ENCODE data around the gene TM4SF18.

DNA sequence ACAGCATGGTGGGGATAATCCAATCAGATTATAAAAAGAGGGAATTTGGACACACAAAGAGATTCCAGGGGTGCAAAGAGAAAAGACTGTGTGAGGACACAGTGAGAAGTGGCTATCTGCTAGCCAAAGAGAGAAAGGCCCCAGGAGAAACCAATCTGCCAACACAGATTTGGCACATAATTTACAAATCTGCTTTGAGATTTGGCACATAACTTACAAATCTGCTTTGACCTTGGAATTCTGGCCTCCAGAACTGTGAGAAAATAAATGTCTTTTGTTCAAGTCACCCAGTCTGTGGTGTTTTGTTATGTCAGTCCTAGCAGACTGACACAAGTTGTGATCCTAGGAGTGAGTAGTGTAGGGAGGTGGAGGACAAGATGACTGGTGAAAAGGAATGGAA is 3.5 kb upstream of the TM4SF18 start:
- TF ChIP-seq POLR2AphosphoS5 (IDR thresholded peaks at IDR 0.05; ENCODE audit: borderline replicate concordance, low read depth, low read length) = no peak
- no peak for TF ChIP-seq EZH2 (IDR thresholded peaks at IDR 0.05)
- TF ChIP-seq FOXP2 (optimal IDR thresholded peaks at IDR 0.05; ENCODE audit: control extremely low read depth, extremely low read length, insufficient read depth) = no peak
